SK-N-MC (cell line): ENCODE results near the gene PTDSS2.

Experiments
- DNase-seq: peaks from one replicate; pipeline ENCODE4 v3.0.0-alpha.2; 2011; ENCODE audit warnings: low read depth, low spot score
- H3K27ac ChIP-seq: fragments of 200-600 bp; sonication (generic); 2 replicates; pipeline ENCODE4 v1.5.1; 2016; ENCODE audit warnings: mixed run types
- H3K36me3 ChIP-seq: fragments of 200-600 bp; sonication (generic); 2 replicates; pipeline ENCODE4 v1.6.1; 2017; ENCODE audit warnings: antibody characterized with exemption, low read length, mixed read lengths; ENCODE audit not compliant: insufficient read depth
- H3K4me3 ChIP-seq: fragments of 200-600 bp; sonication (generic); 2 replicates; pipeline ENCODE4 v1.5.1; 2016
- H3K9ac ChIP-seq: fragments of 200-600 bp; sonication (generic); 2 replicates; pipeline ENCODE4 v1.8.0; 2017; ENCODE audit warnings: mixed run types, mixed read lengths; ENCODE audit not compliant: insufficient read length
- H3K9me3 ChIP-seq: fragments of 200-600 bp; sonication (generic); 2 replicates; pipeline ENCODE4 v1.6.1; 2017; ENCODE audit warnings: low read depth, mild to moderate bottlenecking, antibody characterized with exemption, low read length, moderate library complexity, mixed read lengths
- EZH2 ChIP-seq: fragments of 200-600 bp; sonication (generic); IDR thresholded peaks from one replicate; pipeline ENCODE4 v1.6.1; 2017; ENCODE audit warnings: antibody characterized with exemption
- FOXP2 ChIP-seq: optimal IDR thresholded peaks from 2 replicates; pipeline ENCODE3; 2011; ENCODE audit warnings: mild to moderate bottlenecking, moderate library complexity; ENCODE audit not compliant: insufficient read depth; ENCODE audit errors: extremely low read length, control extremely low read depth
- POLR2AphosphoS5 ChIP-seq: IDR thresholded peaks from 2 replicates; pipeline ENCODE4 v1.6.1; 2012; ENCODE audit warnings: mild to moderate bottlenecking, low read depth, low read length, borderline replicate concordance

PTDSS2 gene

GRCh38 chr11:413120-414081 lies 36.7 kb upstream of the PTDSS2 start:
- TF ChIP-seq POLR2AphosphoS5: no peak
- TF ChIP-seq EZH2: no peak
- no peak for TF ChIP-seq FOXP2
- Histone ChIP-seq H3K4me3 (no peak overlapping the region), H3K27ac (no peak overlapping the region), H3K9me3 (no peaks in the 10 kb centered on the region), H3K9ac (no peak overlapping the region), H3K36me3 (no peaks in the 10 kb centered on the region)
- no peak for DNase-seq

GRCh38 chr11:414318-414857 lies 35.7 kb upstream of the PTDSS2 start:
- no peak overlapping the region for H3K27ac ChIP-seq
- no peaks in the 10 kb centered on the region for H3K9me3 ChIP-seq
- H3K4me3 ChIP-seq: no peak overlapping the region
- TF ChIP-seq POLR2AphosphoS5 (no peak), EZH2 (no peak), FOXP2 (no peak)
- no peak for DNase-seq
- H3K36me3 ChIP-seq: no peaks in the 10 kb centered on the region
- H3K9ac ChIP-seq: no peak overlapping the region

DNA sequence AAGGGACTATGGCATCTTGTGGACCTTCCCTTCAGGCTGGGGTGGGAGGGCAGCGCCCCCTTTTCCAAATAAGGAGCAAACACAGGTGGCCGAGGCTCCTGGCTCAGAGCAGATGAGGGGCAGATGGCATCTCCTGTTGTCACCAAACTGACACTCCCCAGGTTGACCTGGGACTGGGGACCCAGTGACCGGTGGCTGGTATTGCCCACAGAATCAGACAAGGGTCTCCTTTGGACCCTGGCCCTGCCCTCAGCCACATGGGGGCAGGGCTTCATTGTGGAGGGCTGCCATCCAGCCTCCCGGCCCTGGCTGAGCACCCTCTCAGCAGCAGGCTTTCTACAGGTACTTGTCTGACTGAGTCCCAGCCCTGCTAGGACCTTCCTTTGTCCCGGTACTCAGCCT lies 34.4 kb upstream of the PTDSS2 start:
- TF ChIP-seq EZH2 (no peak), POLR2AphosphoS5 (no peak), FOXP2 (no peak)
- no peak overlapping the region for H3K4me3 ChIP-seq
- no peak for DNase-seq
- H3K36me3 ChIP-seq: no peaks in the 10 kb centered on the region
- no peaks in the 10 kb centered on the region for H3K9me3 ChIP-seq
- no peak overlapping the region for H3K9ac ChIP-seq
- H3K27ac ChIP-seq: no peak overlapping the region

DNA sequence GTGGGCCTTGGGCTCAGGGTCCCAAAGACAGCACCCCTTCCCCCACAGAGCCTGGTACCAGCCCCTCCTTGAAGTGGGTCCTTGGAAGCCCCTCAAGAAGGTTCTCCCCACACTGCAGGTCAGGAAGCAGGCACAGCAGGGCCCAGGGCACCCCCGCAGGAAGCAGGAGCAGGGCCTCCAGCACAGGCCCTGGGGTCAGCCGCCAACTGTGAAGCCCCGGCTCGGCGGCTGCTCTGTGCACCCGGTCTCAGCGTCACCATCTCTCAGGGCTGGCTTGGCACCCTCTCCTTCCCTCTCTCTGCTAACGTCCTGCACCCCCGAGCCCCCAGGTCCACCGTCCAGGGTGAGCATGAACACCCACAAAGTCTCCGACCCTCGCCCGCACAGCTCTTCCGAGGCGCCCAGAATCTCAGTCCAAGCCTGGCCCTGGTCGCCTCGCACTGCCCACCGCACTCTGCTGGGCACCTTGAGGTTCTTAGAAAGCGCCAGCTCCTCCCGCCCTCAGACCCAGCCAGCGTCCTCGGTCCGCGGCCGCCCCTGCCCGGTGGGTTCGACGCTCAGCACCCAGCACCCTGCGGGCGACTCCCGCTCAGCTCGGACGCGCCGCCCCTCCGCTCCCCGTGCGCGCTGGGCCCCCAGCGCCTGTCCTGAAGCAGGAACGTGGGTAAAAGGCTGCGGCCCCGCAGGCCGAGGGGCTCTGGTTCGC lies 33.9 kb upstream of the PTDSS2 start:
- 0 out of 2 replicates have a peak overlapping the region, but pooled peaks have one; percentile 54 for H3K4me3 ChIP-seq
- no peaks in the 10 kb centered on the region for H3K9me3 ChIP-seq
- no peaks in the 10 kb centered on the region for H3K36me3 ChIP-seq
- no peak for DNase-seq
- no peak overlapping the region for H3K9ac ChIP-seq
- no peak for TF ChIP-seq FOXP2
- H3K27ac ChIP-seq: no peak overlapping the region

- no peak for DNase-seq
- H3K4me3 ChIP-seq: peak overlapping the region; percentile 54; the same call in 1 of the 2 replicates
Measured at GRCh38 chr11:416757-417621, 33.1 kb upstream of the PTDSS2 start.

GRCh38 chr11:417652-418342 lies 32.3 kb upstream of the PTDSS2 start:
- Histone ChIP-seq H3K9me3 (no peaks in the 10 kb centered on the region), H3K27ac (no peak overlapping the region), H3K4me3 (no peak overlapping the region), H3K36me3 (no peaks in the 10 kb centered on the region), H3K9ac (no peak overlapping the region)
- TF ChIP-seq POLR2AphosphoS5 (no peak), EZH2 (no peak), FOXP2 (no peak)
- DNase-seq: no peak

More at GRCh38 chr11:416757-417621, 33.1 kb upstream of the PTDSS2 start:
- Histone ChIP-seq H3K36me3 (no peaks in the 10 kb centered on the region), H3K9me3 (no peaks in the 10 kb centered on the region), H3K27ac (no peak overlapping the region), H3K9ac (no peak overlapping the region)
- no peak for TF ChIP-seq EZH2
- no peak for TF ChIP-seq POLR2AphosphoS5

- TF ChIP-seq FOXP2: no peak
- no peak for DNase-seq
- H3K9ac ChIP-seq: no peak overlapping the region
- H3K36me3 ChIP-seq: no peaks in the 10 kb centered on the region
- H3K9me3 ChIP-seq: no peaks in the 10 kb centered on the region
- H3K27ac ChIP-seq: no peak overlapping the region
- H3K4me3 ChIP-seq: no peak overlapping the region
Measured at GRCh38 chr11:418343-419247, 31.5 kb upstream of the PTDSS2 start.
